A549 (cell line): Measurements from ENCODE around the gene DLG2.

Experiments used
- NFE2L2 ChIP-seq: fragments of 150-350 bp; conservative IDR thresholded peaks from 2 replicates; pipeline ENCODE4 v1.6.1; 2014; ENCODE audit warnings: low read length
- TF ChIP-seq, protein P1 (sequence below): fragments of 200-600 bp; sonication (generic); IDR thresholded peaks from 2 replicates; pipeline ENCODE4 v1.6.1; 2016; ENCODE audit warnings: antibody characterized with exemption, mild to moderate bottlenecking, moderate library complexity
- TF ChIP-seq, protein P2 (sequence below): fragments of >200 bp; sonication (Bioruptor Twin); formaldehyde crosslinking; IDR thresholded peaks from 3 replicates; pipeline ENCODE4 v1.6.1; 2016

- TF ChIP-seq, protein P1, sequence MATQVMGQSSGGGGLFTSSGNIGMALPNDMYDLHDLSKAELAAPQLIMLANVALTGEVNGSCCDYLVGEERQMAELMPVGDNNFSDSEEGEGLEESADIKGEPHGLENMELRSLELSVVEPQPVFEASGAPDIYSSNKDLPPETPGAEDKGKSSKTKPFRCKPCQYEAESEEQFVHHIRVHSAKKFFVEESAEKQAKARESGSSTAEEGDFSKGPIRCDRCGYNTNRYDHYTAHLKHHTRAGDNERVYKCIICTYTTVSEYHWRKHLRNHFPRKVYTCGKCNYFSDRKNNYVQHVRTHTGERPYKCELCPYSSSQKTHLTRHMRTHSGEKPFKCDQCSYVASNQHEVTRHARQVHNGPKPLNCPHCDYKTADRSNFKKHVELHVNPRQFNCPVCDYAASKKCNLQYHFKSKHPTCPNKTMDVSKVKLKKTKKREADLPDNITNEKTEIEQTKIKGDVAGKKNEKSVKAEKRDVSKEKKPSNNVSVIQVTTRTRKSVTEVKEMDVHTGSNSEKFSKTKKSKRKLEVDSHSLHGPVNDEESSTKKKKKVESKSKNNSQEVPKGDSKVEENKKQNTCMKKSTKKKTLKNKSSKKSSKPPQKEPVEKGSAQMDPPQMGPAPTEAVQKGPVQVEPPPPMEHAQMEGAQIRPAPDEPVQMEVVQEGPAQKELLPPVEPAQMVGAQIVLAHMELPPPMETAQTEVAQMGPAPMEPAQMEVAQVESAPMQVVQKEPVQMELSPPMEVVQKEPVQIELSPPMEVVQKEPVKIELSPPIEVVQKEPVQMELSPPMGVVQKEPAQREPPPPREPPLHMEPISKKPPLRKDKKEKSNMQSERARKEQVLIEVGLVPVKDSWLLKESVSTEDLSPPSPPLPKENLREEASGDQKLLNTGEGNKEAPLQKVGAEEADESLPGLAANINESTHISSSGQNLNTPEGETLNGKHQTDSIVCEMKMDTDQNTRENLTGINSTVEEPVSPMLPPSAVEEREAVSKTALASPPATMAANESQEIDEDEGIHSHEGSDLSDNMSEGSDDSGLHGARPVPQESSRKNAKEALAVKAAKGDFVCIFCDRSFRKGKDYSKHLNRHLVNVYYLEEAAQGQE: no peak
- TF ChIP-seq, protein P2, sequence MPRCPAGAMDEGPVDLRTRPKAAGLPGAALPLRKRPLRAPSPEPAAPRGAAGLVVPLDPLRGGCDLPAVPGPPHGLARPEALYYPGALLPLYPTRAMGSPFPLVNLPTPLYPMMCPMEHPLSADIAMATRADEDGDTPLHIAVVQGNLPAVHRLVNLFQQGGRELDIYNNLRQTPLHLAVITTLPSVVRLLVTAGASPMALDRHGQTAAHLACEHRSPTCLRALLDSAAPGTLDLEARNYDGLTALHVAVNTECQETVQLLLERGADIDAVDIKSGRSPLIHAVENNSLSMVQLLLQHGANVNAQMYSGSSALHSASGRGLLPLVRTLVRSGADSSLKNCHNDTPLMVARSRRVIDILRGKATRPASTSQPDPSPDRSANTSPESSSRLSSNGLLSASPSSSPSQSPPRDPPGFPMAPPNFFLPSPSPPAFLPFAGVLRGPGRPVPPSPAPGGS: no peak
- no peak for TF ChIP-seq NFE2L2
Measured at GRCh38 chr11:85195934-85196333, 431.2 kb downstream of the DLG2 start.
